Hepatocyte (in vitro differentiated cells): ENCODE measurements around the gene DTX1. TPM values are rescaled to one million over a fixed set of nuclear protein-coding genes. Genes with fewer than 3 reads are reported as not detected.

Source experiments
- DNase-seq: peaks from one replicate; pipeline ENCODE4 v3.0.0-alpha.2; 2016; ENCODE audit warnings: low spot score
- H2AFZ ChIP-seq: fragments of 200-600 bp; sonication (generic); 2 replicates; pipeline ENCODE4 v1.6.0; 2016; ENCODE audit warnings: antibody characterized with exemption, mild to moderate bottlenecking
- H3K27ac ChIP-seq: fragments of 200-600 bp; sonication (generic); 2 replicates; pipeline ENCODE4 v1.5.1; 2016; ENCODE audit warnings: mild to moderate bottlenecking
- H3K27me3 ChIP-seq: fragments of 200-600 bp; sonication (generic); 2 replicates; pipeline ENCODE4 v1.6.1; 2016
- H3K36me3 ChIP-seq: fragments of 200-600 bp; sonication (generic); replicated peaks from 2 replicates; pipeline ENCODE4 v1.5.1; 2016; ENCODE audit warnings: low read depth; ENCODE audit not compliant: insufficient read depth
- H3K4me1 ChIP-seq: fragments of 200-600 bp; sonication (generic); 2 replicates; pipeline ENCODE4 v1.5.1; 2016; ENCODE audit warnings: mild to moderate bottlenecking, moderate library complexity; ENCODE audit not compliant: insufficient read depth
- H3K4me2 ChIP-seq: fragments of 200-600 bp; sonication (generic); 2 replicates; pipeline ENCODE4 v1.6.0; 2016
- H3K4me3 ChIP-seq: fragments of 200-600 bp; sonication (generic); 2 replicates; pipeline ENCODE4 v1.5.1; 2016; ENCODE audit warnings: mild to moderate bottlenecking
- H3K79me2 ChIP-seq: fragments of 200-600 bp; sonication (generic); 2 replicates; pipeline ENCODE4 v1.6.0; 2017; ENCODE audit warnings: mild to moderate bottlenecking
- H3K9me2 ChIP-seq: fragments of 200-600 bp; sonication (generic); replicated peaks from 2 replicates; pipeline ENCODE4 v1.6.0; 2017; ENCODE audit warnings: mild to moderate bottlenecking; ENCODE audit not compliant: insufficient read depth
- H3K9me3 ChIP-seq: fragments of 200-600 bp; sonication (generic); 2 replicates; pipeline ENCODE4 v1.5.1; 2016; ENCODE audit warnings: low read depth, mild to moderate bottlenecking
- H4K20me1 ChIP-seq: fragments of 200-600 bp; sonication (generic); 2 replicates; pipeline ENCODE4 v1.6.0; 2016; ENCODE audit warnings: mild to moderate bottlenecking; ENCODE audit not compliant: insufficient read depth, poor library complexity, severe bottlenecking
- EZH2 ChIP-seq: fragments of 200-600 bp; sonication (generic); IDR thresholded peaks from 2 replicates; pipeline ENCODE4 v1.6.1; 2016; ENCODE audit warnings: antibody characterized with exemption, mild to moderate bottlenecking, borderline replicate concordance
- EZH2phosphoT487 ChIP-seq: fragments of 200-600 bp; sonication (generic); IDR thresholded peaks from one replicate; pipeline ENCODE4 v1.6.1; 2018; ENCODE audit warnings: antibody characterized with exemption, mild to moderate bottlenecking, low read depth, moderate library complexity; ENCODE audit not compliant: unreplicated experiment, severe bottlenecking
- WGBS: methylation state at CpG from one replicate; pipeline ENCODE4 v1.1.6; 2016; ENCODE audit warnings: low lambda C conversion rate; ENCODE audit errors: missing lambda C conversion rate; 5-methylcytosine and 5-hydroxymethylcytosine counted together
- polyA plus RNA-seq: library from polyadenylated mRNA; unstranded; fragments of >200 nt; fragmentation: Nextera tagmentation; extraction: Ambion mirVana; gene quantifications from 2 replicates; pipeline ENCODE4 v1.2.1, GENCODE V29; 2016
- total RNA-seq: library from RNA; depleted of rRNA; stranded (reverse); fragments of >200 nt; gene quantifications from 2 replicates; pipeline ENCODE4 v1.2.3, GENCODE V29; 2014
- TF ChIP-seq, protein P1 (sequence below): fragments of 200-600 bp; sonication (generic); IDR thresholded peaks from 2 replicates; pipeline ENCODE4 v1.5.1; 2016; ENCODE audit warnings: antibody characterized with exemption, mild to moderate bottlenecking; ENCODE audit not compliant: poor library complexity

Gene DTX1
- total and polyA plus RNA-seq, 2 experiments from 2014 or later: 0.47 to 2.3 TPM

DNA sequence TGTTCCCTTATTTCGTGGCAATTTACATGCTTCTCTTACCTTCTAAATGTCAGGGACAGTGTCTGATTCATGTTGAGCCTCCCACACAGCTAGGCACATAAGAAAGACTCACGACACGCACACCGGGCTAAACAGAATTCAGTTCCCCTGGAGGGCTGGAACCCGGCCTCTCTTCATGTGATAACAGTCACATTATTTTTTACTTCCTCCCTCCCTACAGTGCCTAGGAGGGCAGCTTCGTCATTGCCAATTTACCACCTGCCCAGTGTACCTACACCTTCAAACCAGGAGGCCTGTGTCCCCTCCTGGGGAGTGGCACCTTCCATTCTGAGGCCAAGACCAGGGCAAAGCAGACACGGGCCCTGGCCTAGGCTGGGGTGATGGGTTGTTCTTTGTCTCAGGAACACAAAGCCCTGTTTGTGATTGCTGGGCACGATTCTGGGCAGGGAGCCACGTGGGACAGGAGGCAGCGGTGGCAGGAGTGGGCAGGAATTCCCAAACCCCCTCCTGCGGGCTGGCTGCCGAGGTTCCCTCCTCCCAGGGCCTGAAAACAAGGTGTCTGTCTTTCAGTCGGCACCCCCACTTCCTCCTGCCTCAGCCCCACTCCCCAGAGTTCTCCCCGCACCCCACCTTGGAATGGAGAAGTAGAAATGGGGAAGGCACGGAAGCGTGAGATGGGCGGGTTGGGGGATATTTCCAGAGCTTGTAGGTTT lies 85.8 kb downstream of the DTX1 start:
- 89% methylated on average over 16 of the region's 17 CpGs for WGBS
- Histone ChIP-seq H3K79me2 (no peaks in the 10 kb centered on the region), H3K4me3 (no peak overlapping the region), H3K27me3 (no peaks in the 10 kb centered on the region), H3K4me1 (no peaks in the 10 kb centered on the region), H3K9me2 (no peaks in the 10 kb centered on the region), H3K27ac (no peak overlapping the region), H3K36me3 (no peaks in the 10 kb centered on the region), H3K9me3 (no peaks in the 10 kb centered on the region), H4K20me1 (no peaks in the 10 kb centered on the region), H3K4me2 (no peak overlapping the region), H2AFZ (no peak overlapping the region)
- no peak for DNase-seq
- TF ChIP-seq EZH2 (no peak), EZH2phosphoT487 (no peak)
- TF ChIP-seq, protein P1, sequence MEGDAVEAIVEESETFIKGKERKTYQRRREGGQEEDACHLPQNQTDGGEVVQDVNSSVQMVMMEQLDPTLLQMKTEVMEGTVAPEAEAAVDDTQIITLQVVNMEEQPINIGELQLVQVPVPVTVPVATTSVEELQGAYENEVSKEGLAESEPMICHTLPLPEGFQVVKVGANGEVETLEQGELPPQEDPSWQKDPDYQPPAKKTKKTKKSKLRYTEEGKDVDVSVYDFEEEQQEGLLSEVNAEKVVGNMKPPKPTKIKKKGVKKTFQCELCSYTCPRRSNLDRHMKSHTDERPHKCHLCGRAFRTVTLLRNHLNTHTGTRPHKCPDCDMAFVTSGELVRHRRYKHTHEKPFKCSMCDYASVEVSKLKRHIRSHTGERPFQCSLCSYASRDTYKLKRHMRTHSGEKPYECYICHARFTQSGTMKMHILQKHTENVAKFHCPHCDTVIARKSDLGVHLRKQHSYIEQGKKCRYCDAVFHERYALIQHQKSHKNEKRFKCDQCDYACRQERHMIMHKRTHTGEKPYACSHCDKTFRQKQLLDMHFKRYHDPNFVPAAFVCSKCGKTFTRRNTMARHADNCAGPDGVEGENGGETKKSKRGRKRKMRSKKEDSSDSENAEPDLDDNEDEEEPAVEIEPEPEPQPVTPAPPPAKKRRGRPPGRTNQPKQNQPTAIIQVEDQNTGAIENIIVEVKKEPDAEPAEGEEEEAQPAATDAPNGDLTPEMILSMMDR: no peak

- Histone ChIP-seq H3K79me2 (no peaks in the 10 kb centered on the region), H3K9me3 (no peaks in the 10 kb centered on the region), H4K20me1 (no peaks in the 10 kb centered on the region), H2AFZ (no peak overlapping the region), H3K9me2 (no peaks in the 10 kb centered on the region), H3K4me1 (no peaks in the 10 kb centered on the region), H3K4me3 (no peak overlapping the region), H3K27ac (no peak overlapping the region), H3K4me2 (no peak overlapping the region), H3K27me3 (no peaks in the 10 kb centered on the region), H3K36me3 (no peaks in the 10 kb centered on the region)
- no peak for DNase-seq
- TF ChIP-seq, protein P1: no peak
- TF ChIP-seq EZH2phosphoT487 (no peak), EZH2 (no peak)
- WGBS: 82% methylated on average over 5 of the region's 5 CpGs
Observed at GRCh38 chr12:113142886-113143332, 86.4 kb downstream of the DTX1 start.

DNA sequence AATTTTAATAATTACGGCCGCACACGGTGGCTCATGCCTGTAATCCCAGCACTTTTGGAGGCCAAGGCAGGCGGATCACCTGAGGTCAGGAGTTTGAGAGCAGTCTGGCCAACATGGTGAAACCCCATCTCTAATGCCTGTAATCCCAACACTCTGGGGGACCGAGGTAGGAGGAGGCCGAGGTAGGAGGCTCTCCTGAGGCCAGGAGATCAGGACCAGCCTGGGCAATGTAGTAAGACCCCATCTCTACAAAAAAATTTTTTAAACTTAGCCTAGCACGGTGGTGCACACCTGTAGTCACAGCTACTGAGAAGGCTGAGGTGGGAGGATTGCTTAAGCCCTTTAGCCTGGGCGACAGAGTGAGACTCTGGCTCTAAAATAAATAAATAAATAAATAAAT lies 87.4 kb downstream of the DTX1 start:
- no peaks in the 10 kb centered on the region for H3K9me2 ChIP-seq

More for the DNA sequence above, 87.4 kb downstream of the DTX1 start:
- no peaks in the 10 kb centered on the region for H3K4me1 ChIP-seq
- 94% methylated on average over 8 of the region's 8 CpGs for WGBS
- no peaks in the 10 kb centered on the region for H3K9me3 ChIP-seq
- no peak for DNase-seq
- no peak for TF ChIP-seq EZH2
- TF ChIP-seq, protein P1: no peak
- no peak for TF ChIP-seq EZH2phosphoT487
- H3K79me2 ChIP-seq: no peaks in the 10 kb centered on the region
- no peak overlapping the region for H3K27ac ChIP-seq
- no peaks in the 10 kb centered on the region for H4K20me1 ChIP-seq
- no peak overlapping the region for H3K4me3 ChIP-seq
- no peak overlapping the region for H3K4me2 ChIP-seq
- H3K27me3 ChIP-seq: no peaks in the 10 kb centered on the region
- no peak overlapping the region for H2AFZ ChIP-seq
- no peaks in the 10 kb centered on the region for H3K36me3 ChIP-seq
